Hepatocyte (in vitro differentiated cells): ENCODE results near the gene SENP1. TPM values are rescaled to one million over a fixed set of nuclear protein-coding genes. Genes with fewer than 3 reads are reported as not detected.
A peak's percentile ranks its signal among the peaks of the same experiment; 100 is the strongest.

Experiments
- DNase-seq: peaks from one replicate; pipeline ENCODE4 v3.0.0-alpha.2; 2016; ENCODE audit warnings: low spot score
- H2AFZ ChIP-seq: fragments of 200-600 bp; sonication (generic); 2 replicates; pipeline ENCODE4 v1.6.0; 2016; ENCODE audit warnings: antibody characterized with exemption, mild to moderate bottlenecking
- H3K27ac ChIP-seq: fragments of 200-600 bp; sonication (generic); 2 replicates; pipeline ENCODE4 v1.5.1; 2016; ENCODE audit warnings: mild to moderate bottlenecking
- H3K27me3 ChIP-seq: fragments of 200-600 bp; sonication (generic); 2 replicates; pipeline ENCODE4 v1.6.1; 2016
- H3K36me3 ChIP-seq: fragments of 200-600 bp; sonication (generic); replicated peaks from 2 replicates; pipeline ENCODE4 v1.5.1; 2016; ENCODE audit warnings: low read depth; ENCODE audit not compliant: insufficient read depth
- H3K4me1 ChIP-seq: fragments of 200-600 bp; sonication (generic); 2 replicates; pipeline ENCODE4 v1.5.1; 2016; ENCODE audit warnings: mild to moderate bottlenecking, moderate library complexity; ENCODE audit not compliant: insufficient read depth
- H3K4me2 ChIP-seq: fragments of 200-600 bp; sonication (generic); 2 replicates; pipeline ENCODE4 v1.6.0; 2016
- H3K4me3 ChIP-seq: fragments of 200-600 bp; sonication (generic); 2 replicates; pipeline ENCODE4 v1.5.1; 2016; ENCODE audit warnings: mild to moderate bottlenecking
- H3K79me2 ChIP-seq: fragments of 200-600 bp; sonication (generic); 2 replicates; pipeline ENCODE4 v1.6.0; 2017; ENCODE audit warnings: mild to moderate bottlenecking
- H3K9me2 ChIP-seq: fragments of 200-600 bp; sonication (generic); replicated peaks from 2 replicates; pipeline ENCODE4 v1.6.0; 2017; ENCODE audit warnings: mild to moderate bottlenecking; ENCODE audit not compliant: insufficient read depth
- H3K9me3 ChIP-seq: fragments of 200-600 bp; sonication (generic); 2 replicates; pipeline ENCODE4 v1.5.1; 2016; ENCODE audit warnings: low read depth, mild to moderate bottlenecking
- H4K20me1 ChIP-seq: fragments of 200-600 bp; sonication (generic); 2 replicates; pipeline ENCODE4 v1.6.0; 2016; ENCODE audit warnings: mild to moderate bottlenecking; ENCODE audit not compliant: insufficient read depth, poor library complexity, severe bottlenecking
- EZH2 ChIP-seq: fragments of 200-600 bp; sonication (generic); IDR thresholded peaks from 2 replicates; pipeline ENCODE4 v1.6.1; 2016; ENCODE audit warnings: antibody characterized with exemption, mild to moderate bottlenecking, borderline replicate concordance
- EZH2phosphoT487 ChIP-seq: fragments of 200-600 bp; sonication (generic); IDR thresholded peaks from one replicate; pipeline ENCODE4 v1.6.1; 2018; ENCODE audit warnings: antibody characterized with exemption, mild to moderate bottlenecking, low read depth, moderate library complexity; ENCODE audit not compliant: unreplicated experiment, severe bottlenecking
- WGBS: methylation state at CpG from one replicate; pipeline ENCODE4 v1.1.6; 2016; ENCODE audit warnings: low lambda C conversion rate; ENCODE audit errors: missing lambda C conversion rate; 5-methylcytosine and 5-hydroxymethylcytosine counted together
- polyA plus RNA-seq: library from polyadenylated mRNA; unstranded; fragments of >200 nt; fragmentation: Nextera tagmentation; extraction: Ambion mirVana; gene quantifications from 2 replicates; pipeline ENCODE4 v1.2.1, GENCODE V29; 2016
- total RNA-seq: library from RNA; depleted of rRNA; stranded (reverse); fragments of >200 nt; gene quantifications from 2 replicates; pipeline ENCODE4 v1.2.3, GENCODE V29; 2014
- TF ChIP-seq, protein P1 (sequence below): fragments of 200-600 bp; sonication (generic); IDR thresholded peaks from 2 replicates; pipeline ENCODE4 v1.5.1; 2016; ENCODE audit warnings: antibody characterized with exemption, mild to moderate bottlenecking; ENCODE audit not compliant: poor library complexity

The SENP1 gene
- total and polyA plus RNA-seq, 2 experiments from 2014 or later: 3.9 to 16.9 TPM

DNA sequence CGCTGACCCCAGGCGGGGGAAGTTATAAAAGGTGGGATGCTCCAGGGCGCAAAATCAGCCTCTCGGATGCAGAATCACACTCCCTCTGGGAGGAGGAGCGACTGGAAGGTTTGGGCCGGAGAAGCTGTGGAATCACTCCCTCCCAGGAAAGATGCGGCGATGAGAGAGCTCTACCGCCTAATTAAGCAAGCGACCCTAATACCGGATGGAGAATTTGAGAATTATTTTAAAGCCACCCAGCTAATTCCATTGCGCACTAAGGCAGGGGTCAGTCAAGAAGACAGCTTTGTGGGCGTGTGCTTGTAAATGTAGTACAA lies 103.5 kb downstream of the SENP1 start:
- Histone ChIP-seq H3K36me3 (no peaks in the 10 kb centered on the region), H2AFZ (peak overlapping the region; percentile 59), H4K20me1 (no peaks in the 10 kb centered on the region), H3K27me3 (peaks cover 35% of the 10 kb centered on the region), H3K4me1 (peaks cover 29% of the 10 kb centered on the region), H3K4me3 (peak overlapping the region; percentile 37), H3K9me3 (no peaks in the 10 kb centered on the region), H3K4me2 (peak overlapping the region; percentile 95), H3K27ac (no peak overlapping the region), H3K79me2 (no peaks in the 10 kb centered on the region), H3K9me2 (no peaks in the 10 kb centered on the region)
- DNase-seq: no peak
- TF ChIP-seq EZH2phosphoT487 (no peak), EZH2 (no peak)
- TF ChIP-seq, protein P1, sequence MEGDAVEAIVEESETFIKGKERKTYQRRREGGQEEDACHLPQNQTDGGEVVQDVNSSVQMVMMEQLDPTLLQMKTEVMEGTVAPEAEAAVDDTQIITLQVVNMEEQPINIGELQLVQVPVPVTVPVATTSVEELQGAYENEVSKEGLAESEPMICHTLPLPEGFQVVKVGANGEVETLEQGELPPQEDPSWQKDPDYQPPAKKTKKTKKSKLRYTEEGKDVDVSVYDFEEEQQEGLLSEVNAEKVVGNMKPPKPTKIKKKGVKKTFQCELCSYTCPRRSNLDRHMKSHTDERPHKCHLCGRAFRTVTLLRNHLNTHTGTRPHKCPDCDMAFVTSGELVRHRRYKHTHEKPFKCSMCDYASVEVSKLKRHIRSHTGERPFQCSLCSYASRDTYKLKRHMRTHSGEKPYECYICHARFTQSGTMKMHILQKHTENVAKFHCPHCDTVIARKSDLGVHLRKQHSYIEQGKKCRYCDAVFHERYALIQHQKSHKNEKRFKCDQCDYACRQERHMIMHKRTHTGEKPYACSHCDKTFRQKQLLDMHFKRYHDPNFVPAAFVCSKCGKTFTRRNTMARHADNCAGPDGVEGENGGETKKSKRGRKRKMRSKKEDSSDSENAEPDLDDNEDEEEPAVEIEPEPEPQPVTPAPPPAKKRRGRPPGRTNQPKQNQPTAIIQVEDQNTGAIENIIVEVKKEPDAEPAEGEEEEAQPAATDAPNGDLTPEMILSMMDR: no peak
- WGBS: 3% methylated on average over 13 of the region's 13 CpGs

DNA sequence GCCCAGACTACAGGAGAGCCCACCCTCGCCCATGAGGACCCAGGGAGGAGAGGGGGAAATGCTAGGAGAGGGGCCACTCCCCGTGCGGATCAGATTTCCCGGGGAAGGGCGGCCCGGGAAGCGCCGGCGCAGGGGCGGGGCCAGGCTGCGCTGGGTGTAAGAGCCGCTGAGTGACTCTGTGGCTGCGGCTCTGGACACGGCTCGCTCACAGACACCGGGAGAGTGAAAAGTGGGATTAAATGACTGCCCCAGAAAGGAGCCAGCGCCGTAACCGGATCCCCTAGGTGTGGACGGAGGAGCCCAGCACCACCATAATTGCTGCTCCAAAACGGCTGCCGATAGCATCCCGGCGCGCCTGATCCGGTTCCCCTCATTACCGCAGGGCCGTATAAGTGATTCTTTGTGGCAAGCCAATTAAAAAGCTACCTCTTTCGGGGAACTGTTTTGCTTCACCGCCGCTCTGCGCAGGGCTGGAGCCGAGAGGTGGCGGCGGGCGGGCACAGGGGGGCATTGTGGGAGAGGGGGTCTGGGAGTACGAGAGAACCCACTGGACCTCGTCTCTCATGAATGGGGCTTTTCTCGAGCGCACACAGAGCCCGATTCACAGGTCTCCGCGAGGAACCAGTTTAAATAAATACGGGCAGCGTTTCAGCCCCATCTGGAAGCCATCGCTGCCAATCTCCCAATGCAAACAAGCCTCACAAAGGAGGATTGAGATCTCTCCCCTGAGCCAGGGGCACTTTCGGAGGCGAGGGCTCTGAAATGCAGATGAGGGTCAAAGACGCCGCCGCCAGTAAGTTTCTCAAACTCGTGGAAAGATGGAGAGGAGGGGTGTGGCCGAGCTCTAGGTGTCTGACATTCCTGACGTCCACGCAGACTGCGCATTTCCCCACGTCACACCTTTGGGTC lies 104.1 kb downstream of the SENP1 start:
- Histone ChIP-seq H3K4me3 (peak overlapping the region; percentile 37), H4K20me1 (no peaks in the 10 kb centered on the region), H3K4me2 (peak overlapping the region; percentile 95), H3K79me2 (no peaks in the 10 kb centered on the region), H3K27me3 (peaks cover 35% of the 10 kb centered on the region), H3K4me1 (peaks cover 29% of the 10 kb centered on the region), H3K36me3 (no peaks in the 10 kb centered on the region), H3K9me3 (no peaks in the 10 kb centered on the region), H2AFZ (peak overlapping the region; percentile 59), H3K27ac (peak overlapping the region; percentile 28), H3K9me2 (no peaks in the 10 kb centered on the region)
- DNase-seq: peak; percentile 76
- WGBS: 1% methylated on average over 54 of the region's 57 CpGs
- TF ChIP-seq, protein P1: no peak
- TF ChIP-seq EZH2phosphoT487 (no peak), EZH2 (peak; percentile 5)

DNA sequence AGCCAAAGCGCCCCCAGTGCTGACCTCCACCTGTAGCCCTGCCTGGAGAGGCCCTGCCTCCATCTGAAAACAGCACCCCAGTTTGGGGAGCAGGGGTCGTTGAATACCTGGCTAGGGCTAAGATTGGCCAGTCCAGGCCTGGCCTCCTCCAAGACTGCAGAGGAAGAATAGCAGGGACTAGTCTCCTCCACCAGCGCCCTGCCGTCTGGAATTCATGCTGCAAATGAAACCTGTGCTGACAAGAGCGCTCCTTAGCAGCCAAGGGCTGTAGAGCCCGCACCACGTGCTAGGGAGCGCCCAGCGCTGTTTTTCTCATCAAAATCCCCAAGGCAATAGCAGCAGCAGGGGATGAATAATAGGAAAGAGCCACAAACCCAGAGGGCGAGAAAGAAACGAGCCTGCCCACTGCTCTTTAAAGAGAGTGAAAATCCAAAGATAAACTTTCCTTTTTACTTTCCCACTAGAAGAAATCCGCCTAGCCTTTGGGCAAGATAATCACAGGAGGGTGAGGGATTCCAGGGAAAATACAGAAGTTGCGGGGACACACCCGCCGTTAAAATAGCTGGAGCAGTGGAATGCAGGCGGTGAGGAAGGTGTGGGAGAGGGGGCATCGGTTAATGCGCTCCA lies 104.9 kb downstream of the SENP1 start:
- Histone ChIP-seq H3K4me1 (peaks cover 29% of the 10 kb centered on the region), H2AFZ (peak overlapping the region; percentile 59), H3K36me3 (no peaks in the 10 kb centered on the region), H3K27me3 (peaks cover 29% of the 10 kb centered on the region), H3K9me2 (no peaks in the 10 kb centered on the region), H3K4me2 (peak overlapping the region; percentile 95), H3K9me3 (no peaks in the 10 kb centered on the region), H3K27ac (peak overlapping the region; percentile 28), H3K79me2 (no peaks in the 10 kb centered on the region), H4K20me1 (no peaks in the 10 kb centered on the region), H3K4me3 (peak overlapping the region; percentile 37)
- TF ChIP-seq, protein P1: no peak
- TF ChIP-seq EZH2: no peak
- WGBS: 7% methylated on average over 17 of the region's 18 CpGs
- peak; percentile 75 for DNase-seq
